Measurements from ENCODE around the gene PXN. TPM values are rescaled to one million over a fixed set of nuclear protein-coding genes. Genes with fewer than 3 reads are reported as not detected.

Gene PXN
- total and polyA plus RNA-seq, 10 of the 15 experiments (the other 5 are each of a cell fraction or from before 2014, with no cell fraction given): 1.0 to 32.0 (median 11.5) TPM

DNA sequence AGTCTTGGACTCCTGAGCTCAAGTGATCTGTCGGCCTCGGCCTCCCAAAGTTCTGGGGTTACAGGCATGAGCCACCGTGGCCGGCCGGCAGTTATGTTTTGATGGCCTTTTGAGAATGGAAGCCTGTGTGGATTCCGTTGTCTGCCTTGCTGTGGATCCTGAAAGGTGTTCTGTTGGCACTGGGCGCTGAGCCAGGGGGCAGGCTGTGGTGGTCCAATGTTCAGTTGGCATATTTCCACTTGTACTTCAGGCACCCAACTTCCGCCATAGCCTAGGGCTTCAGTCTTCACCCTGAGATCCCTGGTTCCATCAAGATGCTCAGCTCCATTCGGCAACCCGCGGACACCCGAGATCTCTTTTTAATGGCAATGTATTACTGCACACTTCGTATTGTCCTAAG, 58.3 kb downstream of the PXN start:
- Histone ChIP-seq H3K4me2 (ENCODE audit: control insufficient read depth, insufficient read depth) (no peak overlapping the region), H4K20me1 (ENCODE audit: control insufficient read depth, insufficient read depth) (no peaks in the 10 kb centered on the region), H3K27ac (ENCODE audit: control insufficient read depth, insufficient read depth) (no peak overlapping the region), H3K27me3 (replicated peaks in 1 of 2; ENCODE audit: control insufficient read depth in 2 of 2, insufficient read depth in 2 of 2, low read length in 1 of 2) (no peaks in the 10 kb centered on the region), H3K9me3 (replicated peaks; ENCODE audit: control insufficient read depth, insufficient read depth, low read length) (no peaks in the 10 kb centered on the region), H3K79me2 (ENCODE audit: control insufficient read depth, insufficient read depth, low read length) (peaks cover 3% of the 10 kb centered on the region; the same call in 1 of the 2 replicates), H2AFZ (ENCODE audit: control insufficient read depth, low read depth, low read length) (no peak overlapping the region), H3K9ac (ENCODE audit: control insufficient read depth, insufficient read depth, low read length) (no peak overlapping the region), H3K4me3 (no peak overlapping the region), H3K4me1 (ENCODE audit: control insufficient read depth, insufficient read depth, low read length) (no peaks in the 10 kb centered on the region), H3K36me3 (ENCODE audit: control insufficient read depth in 2 of 2, insufficient read depth in 2 of 2, low read length in 1 of 2) (no peaks in the 10 kb centered on the region; a peak in 1 of 4 replicates)
- FAIRE-seq (no peak), ATAC-seq (no peak), DNase-seq (ENCODE audit: low read depth, low spot score) (no peak)
- ChIA-PET POLR2A (interaction anchor here (0.5 kb wide), 1 partner anchor 11 kb away, joined by 4 read pairs; no protein-coding TSS in a partner anchor), RAD21 (ENCODE audit: unreplicated experiment) (no interaction called here), CTCF (interaction anchor here (1.2 kb wide), 1 partner anchor 21 kb away, joined by 3 read pairs; no protein-coding TSS in a partner anchor), SMC1A (ENCODE audit: uncharacterized antibody, unreplicated experiment) (interaction anchor here (1.0 kb wide), 1 partner anchor 20 kb away, joined by 4 read pairs; no protein-coding TSS in a partner anchor)
- intact Hi-C loops (cut with micrococcal nuclease; ENCODE audit: unreplicated experiment): no loop called here
- TF ChIP-seq MEF2B (IDR thresholded peaks at IDR 0.05; ENCODE audit: partially characterized antibody, poor library complexity, severe bottlenecking) (no peak), MYC (IDR thresholded peaks at IDR 0.05; ENCODE audit: insufficient read depth, insufficient read length, insufficient replicate concordance, low read length, severe bottlenecking) (no peak), RUNX3 (IDR thresholded peaks at IDR 0.05; ENCODE audit: low read length) (no peak), BMI1 (IDR thresholded peaks at IDR 0.05; ENCODE audit: borderline replicate concordance) (no peak), RCOR1 (conservative IDR thresholded peaks at IDR 0.05; ENCODE audit: low read depth, low read length) (no peak), SREBF2 (IDR thresholded peaks at IDR 0.05; ENCODE audit: low read length) (no peak), EGR1 (IDR thresholded peaks at IDR 0.05; ENCODE audit: borderline replicate concordance in 1 of 2, low read depth in 2 of 2, low read length in 2 of 2) (no peak), STAT1 (conservative IDR thresholded peaks at IDR 0.05) (no peak), BCL11A (IDR thresholded peaks at IDR 0.05; ENCODE audit: low read depth, low read length) (no peak), RBBP5 (conservative IDR thresholded peaks at IDR 0.05) (no peak), SMC3 (IDR thresholded peaks at IDR 0.05; ENCODE audit: borderline replicate concordance, low read length) (no peak), ETV6 (conservative IDR thresholded peaks at IDR 0.05 in 1 of 2, IDR thresholded peaks at IDR 0.05 in 1 of 2; ENCODE audit: borderline replicate concordance in 1 of 2, low read depth in 1 of 2) (no peak), SIN3A (IDR thresholded peaks at IDR 0.05; ENCODE audit: low read depth, low read length) (no peak), NFXL1 (IDR thresholded peaks at IDR 0.05; ENCODE audit: borderline replicate concordance) (no peak), CREM (IDR thresholded peaks at IDR 0.05; ENCODE audit: low read depth) (no peak), ZZZ3 (IDR thresholded peaks at IDR 0.05; ENCODE audit: control insufficient read depth, insufficient read length, low read depth) (no peak)
- TF ChIP-seq, protein P1, sequence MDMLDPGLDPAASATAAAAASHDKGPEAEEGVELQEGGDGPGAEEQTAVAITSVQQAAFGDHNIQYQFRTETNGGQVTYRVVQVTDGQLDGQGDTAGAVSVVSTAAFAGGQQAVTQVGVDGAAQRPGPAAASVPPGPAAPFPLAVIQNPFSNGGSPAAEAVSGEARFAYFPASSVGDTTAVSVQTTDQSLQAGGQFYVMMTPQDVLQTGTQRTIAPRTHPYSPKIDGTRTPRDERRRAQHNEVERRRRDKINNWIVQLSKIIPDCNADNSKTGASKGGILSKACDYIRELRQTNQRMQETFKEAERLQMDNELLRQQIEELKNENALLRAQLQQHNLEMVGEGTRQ (IDR thresholded peaks at IDR 0.05; ENCODE audit: borderline replicate concordance, low read depth, low read length): no peak
- TF ChIP-seq, protein P2, sequence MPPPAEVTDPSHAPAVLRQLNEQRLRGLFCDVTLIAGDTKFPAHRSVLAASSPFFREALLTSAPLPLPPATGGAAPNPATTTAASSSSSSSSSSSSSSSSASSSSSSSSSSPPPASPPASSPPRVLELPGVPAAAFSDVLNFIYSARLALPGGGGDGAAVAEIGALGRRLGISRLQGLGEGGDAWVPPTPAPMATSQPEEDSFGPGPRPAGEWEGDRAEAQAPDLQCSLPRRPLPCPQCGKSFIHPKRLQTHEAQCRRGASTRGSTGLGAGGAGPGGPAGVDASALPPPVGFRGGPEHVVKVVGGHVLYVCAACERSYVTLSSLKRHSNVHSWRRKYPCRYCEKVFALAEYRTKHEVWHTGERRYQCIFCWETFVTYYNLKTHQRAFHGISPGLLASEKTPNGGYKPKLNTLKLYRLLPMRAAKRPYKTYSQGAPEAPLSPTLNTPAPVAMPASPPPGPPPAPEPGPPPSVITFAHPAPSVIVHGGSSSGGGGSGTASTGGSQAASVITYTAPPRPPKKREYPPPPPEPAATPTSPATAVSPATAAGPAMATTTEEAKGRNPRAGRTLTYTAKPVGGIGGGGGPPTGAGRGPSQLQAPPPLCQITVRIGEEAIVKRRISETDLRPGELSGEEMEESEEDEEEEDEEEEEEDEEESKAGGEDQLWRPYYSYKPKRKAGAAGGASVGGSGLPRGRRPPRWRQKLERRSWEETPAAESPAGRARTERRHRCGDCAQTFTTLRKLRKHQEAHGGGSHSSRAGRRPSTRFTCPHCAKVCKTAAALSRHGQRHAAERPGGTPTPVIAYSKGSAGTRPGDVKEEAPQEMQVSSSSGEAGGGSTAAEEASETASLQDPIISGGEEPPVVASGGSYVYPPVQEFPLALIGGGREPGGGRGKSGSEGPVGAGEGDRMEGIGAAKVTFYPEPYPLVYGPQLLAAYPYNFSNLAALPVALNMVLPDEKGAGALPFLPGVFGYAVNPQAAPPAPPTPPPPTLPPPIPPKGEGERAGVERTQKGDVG (CRISPR knock-in tag; IDR thresholded peaks at IDR 0.05): no peak
- TF ChIP-seq, protein P3, sequence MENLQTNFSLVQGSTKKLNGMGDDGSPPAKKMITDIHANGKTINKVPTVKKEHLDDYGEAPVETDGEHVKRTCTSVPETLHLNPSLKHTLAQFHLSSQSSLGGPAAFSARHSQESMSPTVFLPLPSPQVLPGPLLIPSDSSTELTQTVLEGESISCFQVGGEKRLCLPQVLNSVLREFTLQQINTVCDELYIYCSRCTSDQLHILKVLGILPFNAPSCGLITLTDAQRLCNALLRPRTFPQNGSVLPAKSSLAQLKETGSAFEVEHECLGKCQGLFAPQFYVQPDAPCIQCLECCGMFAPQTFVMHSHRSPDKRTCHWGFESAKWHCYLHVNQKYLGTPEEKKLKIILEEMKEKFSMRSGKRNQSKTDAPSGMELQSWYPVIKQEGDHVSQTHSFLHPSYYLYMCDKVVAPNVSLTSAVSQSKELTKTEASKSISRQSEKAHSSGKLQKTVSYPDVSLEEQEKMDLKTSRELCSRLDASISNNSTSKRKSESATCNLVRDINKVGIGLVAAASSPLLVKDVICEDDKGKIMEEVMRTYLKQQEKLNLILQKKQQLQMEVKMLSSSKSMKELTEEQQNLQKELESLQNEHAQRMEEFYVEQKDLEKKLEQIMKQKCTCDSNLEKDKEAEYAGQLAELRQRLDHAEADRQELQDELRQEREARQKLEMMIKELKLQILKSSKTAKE (IDR thresholded peaks at IDR 0.05; ENCODE audit: low read depth, poor library complexity, severe bottlenecking): no peak
- BruUV-seq (replicated peaks): no TSS peak
- in situ Hi-C loops (cut with MboI): no loop called here
- WGBS (ENCODE audit: insufficient coverage, insufficient replicate concordance, low lambda C conversion rate, missing lambda C conversion rate): 97% methylated on average over 13 of the region's 13 CpGs
